Measurements from ENCODE around the gene EMP1. TPM values are rescaled to one million over a fixed set of nuclear protein-coding genes. Genes with fewer than 3 reads are reported as not detected.

The EMP1 gene
- total RNA-seq, 1 experiment from 2014 or later: 0.63 TPM

DNA sequence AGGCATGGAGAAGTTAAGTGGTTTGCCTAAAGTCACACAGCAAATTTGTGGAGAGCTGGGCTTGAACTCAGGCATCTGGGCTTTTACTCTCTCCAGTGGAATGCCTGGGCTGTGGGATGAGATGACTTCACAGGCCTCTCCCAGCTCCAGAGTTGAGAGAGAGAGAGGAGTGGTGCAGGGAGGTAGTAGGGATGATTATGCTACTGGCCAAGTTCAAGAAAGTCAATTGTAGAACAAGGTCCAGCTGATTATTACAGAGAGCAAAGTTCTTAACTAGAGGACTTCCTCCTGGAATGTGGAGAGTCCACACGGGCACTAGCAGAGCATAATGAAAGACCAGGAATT lies 769 bp upstream of the EMP1 start:
- Histone ChIP-seq H2BK120ac (ENCODE audit: low read depth, low read length, poor library complexity, severe bottlenecking) (no peak overlapping the region), H3K4me2 (ENCODE audit: insufficient read depth, insufficient read length, low read length) (no peak overlapping the region), H3K56ac (ENCODE audit: insufficient read length, low read depth, low read length) (no peak overlapping the region), H2BK20ac (ENCODE audit: low read depth, low read length, poor library complexity, severe bottlenecking) (no peak overlapping the region), H3T11ph (ENCODE audit: low read length) (no peak overlapping the region), H3K23ac (ENCODE audit: insufficient read length, low read depth, low read length) (no peak overlapping the region), H2BK15ac (ENCODE audit: low read depth, low read length) (no peak overlapping the region), H4K91ac (ENCODE audit: insufficient read length, low read depth, low read length) (no peak overlapping the region), H2BK12ac (ENCODE audit: insufficient read length, low read depth, low read length) (no peak overlapping the region), H3K9ac (ENCODE audit: extremely low read depth, insufficient read length, low read length) (no peak overlapping the region), H3K79me2 (ENCODE audit: insufficient read depth, low read length) (no peaks in the 10 kb centered on the region), H4K20me1 (ENCODE audit: control insufficient read depth, insufficient read depth, insufficient read length) (no peaks in the 10 kb centered on the region), H3K23me2 (ENCODE audit: insufficient read length, low read depth, low read length, poor library complexity, severe bottlenecking) (no peaks in the 10 kb centered on the region), H3K14ac (ENCODE audit: insufficient read depth, low read length) (peak overlapping the region; percentile 5; the same call in 1 of the 2 replicates), H3K27ac (ENCODE audit: insufficient read length, low read depth, low read length) (no peak overlapping the region), H3K27me3 (ENCODE audit: insufficient read depth, low read length) (no peaks in the 10 kb centered on the region), H2AFZ (ENCODE audit: low read length) (no peak overlapping the region), H4K5ac (ENCODE audit: insufficient read length, low read depth, low read length) (no peak overlapping the region), H3K4ac (ENCODE audit: low read depth, low read length) (no peak overlapping the region), H3K79me1 (ENCODE audit: insufficient read depth, low read depth, low read length, poor library complexity, severe bottlenecking) (no peaks in the 10 kb centered on the region), H4K8ac (replicated peaks; ENCODE audit: insufficient read length, low read depth, low read length) (no peak overlapping the region), H3K9me3 (ENCODE audit: control insufficient read depth, low read depth, low read length) (no peaks in the 10 kb centered on the region), H2BK5ac (ENCODE audit: insufficient read length, low read length) (no peak overlapping the region), H2AK5ac (ENCODE audit: insufficient read length, low read length) (no peak overlapping the region), H3K18ac (ENCODE audit: insufficient read length, low read depth, low read length) (no peak overlapping the region), H3K4me1 (ENCODE audit: insufficient read depth, low read length) (peaks cover 2% of the 10 kb centered on the region)
- no peaks in the 10 kb centered on the region for H3K36me3 Mint-ChIP-seq (ENCODE audit: insufficient read depth in 1 of 3, low read depth in 3 of 3)
- TF ChIP-seq, protein P1, sequence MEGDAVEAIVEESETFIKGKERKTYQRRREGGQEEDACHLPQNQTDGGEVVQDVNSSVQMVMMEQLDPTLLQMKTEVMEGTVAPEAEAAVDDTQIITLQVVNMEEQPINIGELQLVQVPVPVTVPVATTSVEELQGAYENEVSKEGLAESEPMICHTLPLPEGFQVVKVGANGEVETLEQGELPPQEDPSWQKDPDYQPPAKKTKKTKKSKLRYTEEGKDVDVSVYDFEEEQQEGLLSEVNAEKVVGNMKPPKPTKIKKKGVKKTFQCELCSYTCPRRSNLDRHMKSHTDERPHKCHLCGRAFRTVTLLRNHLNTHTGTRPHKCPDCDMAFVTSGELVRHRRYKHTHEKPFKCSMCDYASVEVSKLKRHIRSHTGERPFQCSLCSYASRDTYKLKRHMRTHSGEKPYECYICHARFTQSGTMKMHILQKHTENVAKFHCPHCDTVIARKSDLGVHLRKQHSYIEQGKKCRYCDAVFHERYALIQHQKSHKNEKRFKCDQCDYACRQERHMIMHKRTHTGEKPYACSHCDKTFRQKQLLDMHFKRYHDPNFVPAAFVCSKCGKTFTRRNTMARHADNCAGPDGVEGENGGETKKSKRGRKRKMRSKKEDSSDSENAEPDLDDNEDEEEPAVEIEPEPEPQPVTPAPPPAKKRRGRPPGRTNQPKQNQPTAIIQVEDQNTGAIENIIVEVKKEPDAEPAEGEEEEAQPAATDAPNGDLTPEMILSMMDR (conservative IDR thresholded peaks at IDR 0.05): no peak
- no peak overlapping the region for H3K4me3 Mint-ChIP-seq
- DNase-seq: no peak
- peaks cover 1% of the 10 kb centered on the region for H3K27me3 Mint-ChIP-seq (ENCODE audit: low read depth)
- peaks cover 31 to 36% of the 10 kb centered on the region in 2 experiments for H3K4me1 Mint-ChIP-seq
- H3K27ac Mint-ChIP-seq: peak overlapping the region; percentile 53 to 84 (median 60); a peak in 2 of 7 replicates
- no peaks in the 10 kb centered on the region for H3K9me3 Mint-ChIP-seq
- no CpG with 5 or more reads among the region's 1 CpG for WGBS (ENCODE audit: extremely low coverage, insufficient read length, low lambda C conversion rate)

All from H9 (cell line).